Measurements from ENCODE around the gene TRIP6. TPM values are rescaled to one million over a fixed set of nuclear protein-coding genes. Genes with fewer than 3 reads are reported as not detected.
A peak's percentile ranks its signal among the peaks of the same experiment; 100 is the strongest.

TRIP6 gene
- total and polyA plus RNA-seq, 5 donors = 31.4 to 49.6 (median 44.7) TPM

GRCh38 chr7:100886142-100886935, 19.2 kb downstream of the TRIP6 start:
- intact Hi-C loops (cut with DNase I) = no loop called here
- no peaks in the 10 kb centered on the region for H3K9me3 ChIP-seq (ENCODE audit: control insufficient read depth, low read length)
- H3K4me1 ChIP-seq (ENCODE audit: control insufficient read depth, insufficient read depth, low read length) = peaks cover 4% of the 10 kb centered on the region
- 87% methylated on average over 27 of the region's 27 CpGs for whole genome bisulfite sequencing
- no peak overlapping the region for H3K4me3 ChIP-seq (ENCODE audit: low read length)
- H3K27ac ChIP-seq (ENCODE audit: low read length) = no peak overlapping the region
- H3K27me3 ChIP-seq (ENCODE audit: control insufficient read depth, insufficient read depth) = no peaks in the 10 kb centered on the region
- DNase-seq = peak in 1 of 3 donors; percentile 42
- no peak for ATAC-seq

GRCh38 chr7:100886936-100887515, 19.8 kb downstream of the TRIP6 start:
- intact Hi-C loops (cut with DNase I) = no loop called here
- H3K9me3 ChIP-seq (ENCODE audit: control insufficient read depth, low read length) = no peaks in the 10 kb centered on the region
- H3K4me3 ChIP-seq (ENCODE audit: low read length) = no peak overlapping the region
- H3K27ac ChIP-seq (ENCODE audit: low read length) = no peak overlapping the region
- H3K27me3 ChIP-seq (ENCODE audit: control insufficient read depth, insufficient read depth) = no peaks in the 10 kb centered on the region
- 76% methylated on average over 25 of the region's 25 CpGs for WGBS
- peak in 1 of 3 donors; percentile 49 for DNase-seq
- H3K4me1 ChIP-seq (ENCODE audit: control insufficient read depth, insufficient read depth, low read length) = peaks cover 4% of the 10 kb centered on the region
- no peak for ATAC-seq

GRCh38 chr7:100887516-100888290, 20.5 kb downstream of the TRIP6 start:
- no peaks in the 10 kb centered on the region for H3K9me3 ChIP-seq (ENCODE audit: control insufficient read depth, low read length)
- H3K4me1 ChIP-seq (ENCODE audit: control insufficient read depth, insufficient read depth, low read length) = peaks cover 4% of the 10 kb centered on the region
- no peaks in the 10 kb centered on the region for H3K27me3 ChIP-seq (ENCODE audit: control insufficient read depth, insufficient read depth)
- no peak overlapping the region for H3K27ac ChIP-seq (ENCODE audit: low read length)
- DNase-seq (no peak), ATAC-seq (no peak)
- intact Hi-C loops (cut with DNase I) = no loop called here
- no peak overlapping the region for H3K4me3 ChIP-seq (ENCODE audit: low read length)
- WGBS = 52% methylated on average over 21 of the region's 21 CpGs

- WGBS = 73% methylated on average over 18 of the region's 18 CpGs
- H3K27me3 ChIP-seq (ENCODE audit: control insufficient read depth, insufficient read depth) = no peaks in the 10 kb centered on the region
- ATAC-seq (no peak), DNase-seq (no peak)
- intact Hi-C loops (cut with DNase I) = no loop called here
- H3K9me3 ChIP-seq (ENCODE audit: control insufficient read depth, low read length) = no peaks in the 10 kb centered on the region
- no peak overlapping the region for H3K27ac ChIP-seq (ENCODE audit: low read length)
- H3K4me1 ChIP-seq (ENCODE audit: control insufficient read depth, insufficient read depth, low read length) = peaks cover 4% of the 10 kb centered on the region
- peak overlapping the region; percentile 37 for H3K4me3 ChIP-seq (ENCODE audit: low read length)
These were observed 21.3 kb downstream of the TRIP6 start for GRCh38 chr7:100888291-100888987.

GRCh38 chr7:100888988-100889750, 22.0 kb downstream of the TRIP6 start, which contains the start of gene UFSP1:
Gene UFSP1, minus strand, starts transcription at chr7:100889715. Its CDS starts 444 bp downstream, at chr7:100889271.
- peaks cover 4% of the 10 kb centered on the region for H3K4me1 ChIP-seq (ENCODE audit: control insufficient read depth, insufficient read depth, low read length)
- ATAC-seq = peak; percentile 58 to 65
- 3% methylated on average over 70 of the region's 73 CpGs for WGBS

GRCh38 chr7:100890653-100891567, 23.7 kb downstream of the TRIP6 start:
- peaks cover 4% of the 10 kb centered on the region for H3K4me1 ChIP-seq (ENCODE audit: control insufficient read depth, insufficient read depth, low read length)
- peak; percentile 47 to 74 (median 65) for DNase-seq
- peak in 1 of 2 donors; percentile 1 for ATAC-seq
- H3K9me3 ChIP-seq (ENCODE audit: control insufficient read depth, low read length) = no peaks in the 10 kb centered on the region
- peak overlapping the region; percentile 51 for H3K4me3 ChIP-seq (ENCODE audit: low read length)
- intact Hi-C loops (cut with DNase I) = loop anchor here in 1 of 4 donors (10.0 kb wide), 1 partner anchor 274 kb away; the partner anchor contains the start of gene VGF
- 17% methylated on average over 43 of the region's 43 CpGs for WGBS
- H3K27ac ChIP-seq (ENCODE audit: low read length) = peak overlapping the region; percentile 88
- H3K27me3 ChIP-seq (ENCODE audit: control insufficient read depth, insufficient read depth) = no peaks in the 10 kb centered on the region

More at GRCh38 chr7:100888988-100889750, 22.0 kb downstream of the TRIP6 start, which contains the start of gene UFSP1:
- H3K27me3 ChIP-seq (ENCODE audit: control insufficient read depth, insufficient read depth) = no peaks in the 10 kb centered on the region
- H3K4me3 ChIP-seq (ENCODE audit: low read length) = peak within 1 kb of the TSS; percentile 51
- peak in 1 of 3 donors; percentile 77 for DNase-seq
- intact Hi-C loops (cut with DNase I) = no loop called here
- H3K27ac ChIP-seq (ENCODE audit: low read length) = peak within 1 kb of the TSS; percentile 88
- no peaks in the 10 kb centered on the region for H3K9me3 ChIP-seq (ENCODE audit: control insufficient read depth, low read length)

GRCh38 chr7:100891568-100892247, 24.5 kb downstream of the TRIP6 start:
- WGBS = 80% methylated on average over 8 of the region's 8 CpGs
- Histone ChIP-seq H3K4me3 (ENCODE audit: low read length) (no peak overlapping the region), H3K27ac (ENCODE audit: low read length) (no peak overlapping the region), H3K27me3 (ENCODE audit: control insufficient read depth, insufficient read depth) (no peaks in the 10 kb centered on the region), H3K9me3 (ENCODE audit: control insufficient read depth, low read length) (no peaks in the 10 kb centered on the region), H3K4me1 (ENCODE audit: control insufficient read depth, insufficient read depth, low read length) (peaks cover 4% of the 10 kb centered on the region)
- no peak for DNase-seq
- no peak for ATAC-seq
- intact Hi-C loops (cut with DNase I) = loop anchor here in 1 of 4 donors (10.0 kb wide), 1 partner anchor 273 kb away; the partner anchor contains the start of gene VGF

- ATAC-seq = no peak
- H3K4me1 ChIP-seq (ENCODE audit: control insufficient read depth, insufficient read depth, low read length) = peaks cover 4% of the 10 kb centered on the region
- no peak overlapping the region for H3K27ac ChIP-seq (ENCODE audit: low read length)
- DNase-seq = peak in 2 of 3 donors; percentile 23 to 73
- no peaks in the 10 kb centered on the region for H3K27me3 ChIP-seq (ENCODE audit: control insufficient read depth, insufficient read depth)
- WGBS = 89% methylated on average over 44 of the region's 44 CpGs
- intact Hi-C loops (cut with DNase I) = loop anchor here in 1 of 4 donors (10.0 kb wide), 1 partner anchor 272 kb away; the partner anchor contains the start of gene VGF
- no peaks in the 10 kb centered on the region for H3K9me3 ChIP-seq (ENCODE audit: control insufficient read depth, low read length)
- no peak overlapping the region for H3K4me3 ChIP-seq (ENCODE audit: low read length)
These were observed 25.5 kb downstream of the TRIP6 start for GRCh38 chr7:100892364-100893317.

Data from right cardiac atrium (tissue), 5 donors.